Breast epithelium (tissue), 3 donors: ENCODE results near the gene TCOF1.

ENCODE experiments used
- CTCF ChIP-seq, 3 donors: fragments of 450-650 bp; IDR thresholded peaks; one replicate each; pipeline ENCODE4 v1.5.1; 2016 to 2017; ENCODE audit warnings: antibody characterized with exemption in 3 of 3, mild to moderate bottlenecking in 3 of 3, moderate library complexity in 3 of 3
- POLR2A ChIP-seq: fragments of 450-650 bp; IDR thresholded peaks from one replicate; pipeline ENCODE4 v1.6.1; 2016; ENCODE audit warnings: antibody characterized with exemption, mild to moderate bottlenecking, moderate library complexity
- POLR2AphosphoS5 ChIP-seq, 3 donors: sonication (generic); formaldehyde crosslinking; IDR thresholded peaks; one replicate each; pipeline ENCODE4 v1.6.1; 2017; ENCODE audit warnings: antibody characterized with exemption in 3 of 3

GRCh38 chr5:150349681-150350275, 7.7 kb upstream of the TCOF1 start:
- no peak for TF ChIP-seq POLR2A
- no peak for TF ChIP-seq CTCF (IDR thresholded peaks at IDR 0.05)
- no peak for TF ChIP-seq POLR2AphosphoS5 (IDR thresholded peaks at IDR 0.05)
